Measurements from ENCODE around the gene PKP4. TPM values are rescaled to one million over a fixed set of nuclear protein-coding genes. Genes with fewer than 3 reads are reported as not detected.

The PKP4 gene
- total and polyA plus RNA-seq, 9 donors = 22.7 to 60.9 (median 46.6) TPM

GRCh38 chr2:158661231-158661630 is 204.5 kb downstream of the PKP4 start:
- no peak overlapping the region for H3K27ac ChIP-seq
- TF ChIP-seq CTCF (IDR thresholded peaks at IDR 0.05) = no peak
- no peak for TF ChIP-seq POLR2A (IDR thresholded peaks at IDR 0.05)
- H3K4me3 ChIP-seq = no peak overlapping the region
- WGBS, 3 donors = 95% methylated on average over 14 of the region's 14 CpGs
- H3K27me3 ChIP-seq = no peaks in the 10 kb centered on the region
- intact Hi-C loops (cut with DNase I) = loop anchor here in 1 of 4 donors (10.0 kb wide), 1 partner anchor 206 kb away; the partner anchor contains the start of genes CCDC148 and PKP4
- H3K9me3 ChIP-seq = no peaks in the 10 kb centered on the region
- H3K36me3 ChIP-seq = no peaks in the 10 kb centered on the region
- DNase-seq = no peak
- H3K4me1 ChIP-seq (ENCODE audit: insufficient read depth) = peaks cover 4% of the 10 kb centered on the region

DNA sequence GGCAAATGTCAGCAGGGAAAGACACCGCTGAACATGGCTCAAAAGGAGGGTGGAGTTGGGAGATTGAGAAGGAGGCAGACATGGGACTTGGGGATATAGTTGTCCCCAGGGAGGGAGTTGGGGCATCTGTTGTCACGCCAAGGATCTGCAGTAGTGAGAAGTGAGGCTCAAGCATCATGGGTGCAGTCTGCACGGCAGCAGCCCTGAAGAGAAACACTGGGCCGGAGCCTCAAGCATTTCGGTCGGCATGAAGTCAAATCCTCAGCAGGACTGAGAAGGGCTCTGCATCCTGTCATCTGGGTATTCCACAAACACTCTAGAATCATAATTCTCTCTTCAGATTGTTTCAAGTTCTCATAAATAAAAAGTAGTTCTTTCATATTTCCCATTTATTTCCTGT is 205.7 kb downstream of the PKP4 start:
- no peak for TF ChIP-seq CTCF (IDR thresholded peaks at IDR 0.05)
- Histone ChIP-seq H3K27ac (no peak overlapping the region), H3K9me3 (no peaks in the 10 kb centered on the region), H3K4me1 (ENCODE audit: insufficient read depth) (peaks cover 4% of the 10 kb centered on the region), H3K27me3 (no peaks in the 10 kb centered on the region), H3K4me3 (no peak overlapping the region), H3K36me3 (no peaks in the 10 kb centered on the region)
- WGBS, 3 donors = 93 to 94% (median 93%) methylated on average over 6 of the region's 6 CpGs
- no peak for DNase-seq
- intact Hi-C loops (cut with DNase I) = loop anchor here in 1 of 4 donors (10.0 kb wide), 1 partner anchor 208 kb away; the partner anchor contains the start of genes CCDC148 and PKP4

- no peaks in the 10 kb centered on the region for H3K36me3 ChIP-seq
- 93 to 94% (median 93%) methylated on average over 6 of the region's 6 CpGs for WGBS, 3 donors
Measured at GRCh38 chr2:158663796-158664195, 207.0 kb downstream of the PKP4 start.

DNA sequence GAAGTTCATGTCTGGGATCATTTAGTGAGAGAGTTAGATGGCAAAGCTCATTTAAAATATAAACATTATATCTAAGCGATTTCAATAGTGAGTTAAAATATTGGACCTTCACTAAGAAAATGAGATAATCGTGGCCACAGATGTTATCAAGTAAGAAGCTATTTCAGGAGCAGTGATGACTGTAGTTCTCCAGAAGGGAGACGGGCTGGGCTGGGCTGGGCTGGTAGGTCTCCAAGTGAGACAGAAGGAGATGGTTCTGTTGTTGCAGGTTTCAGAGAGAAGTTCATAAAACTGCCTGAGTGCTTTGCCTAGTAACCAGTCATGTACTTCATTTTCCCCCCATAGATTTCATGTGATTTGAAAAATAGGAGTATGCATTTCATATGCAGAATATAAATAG is 208.2 kb downstream of the PKP4 start:
- no peak for DNase-seq
- Histone ChIP-seq H3K4me1 (ENCODE audit: insufficient read depth) (peaks cover 6% of the 10 kb centered on the region), H3K4me3 (no peak overlapping the region), H3K36me3 (no peaks in the 10 kb centered on the region), H3K9me3 (no peaks in the 10 kb centered on the region), H3K27me3 (no peaks in the 10 kb centered on the region), H3K27ac (no peak overlapping the region)
- 50 to 74% (median 65%) methylated on average over 3 of the region's 3 CpGs for WGBS, 3 donors
- TF ChIP-seq CTCF (IDR thresholded peaks at IDR 0.05) (no peak), EP300 (IDR thresholded peaks at IDR 0.05) (no peak), POLR2A (IDR thresholded peaks at IDR 0.05) (no peak)
- intact Hi-C loops (cut with DNase I) = loop anchor here in 1 of 4 donors (10.0 kb wide), 1 partner anchor 210 kb away; the partner anchor contains the start of genes CCDC148 and PKP4

More at GRCh38 chr2:158663796-158664195, 207.0 kb downstream of the PKP4 start:
- TF ChIP-seq EP300 (IDR thresholded peaks at IDR 0.05) (no peak), POLR2A (IDR thresholded peaks at IDR 0.05) (no peak), CTCF (IDR thresholded peaks at IDR 0.05) (no peak)
- H3K4me1 ChIP-seq (ENCODE audit: insufficient read depth) = peaks cover 8% of the 10 kb centered on the region
- intact Hi-C loops (cut with DNase I) = loop anchor here in 1 of 4 donors (10.0 kb wide), 1 partner anchor 209 kb away; the partner anchor contains the start of genes CCDC148 and PKP4
- no peak overlapping the region for H3K4me3 ChIP-seq
- DNase-seq = no peak
- H3K9me3 ChIP-seq = no peaks in the 10 kb centered on the region
- H3K27ac ChIP-seq = no peak overlapping the region
- H3K27me3 ChIP-seq = no peaks in the 10 kb centered on the region

Data from ovary (tissue), 9 donors.